Activated CD4-positive, CD25-positive, alpha-beta regulatory T cell treated with anti-CD3 and anti-CD28 coated beads, Interleukin-2, amount 50 U/mL, for 16 hours (primary cell): ENCODE results near the gene TGFBR3L.
"Not testable (repeated sequence)": the region's sequence is repeated elsewhere in the genome, so short reads cannot be mapped to it uniquely, and the experiment has no call there.

Experiments used
- DNase-seq: peaks from one replicate; pipeline ENCODE4 v3.0.0-alpha.2; 2020; ENCODE audit warnings: low read depth, low spot score

TGFBR3L gene

GRCh38 chr19:7917267-7918061 is 2.8 kb downstream of the TGFBR3L start:
- no peak for DNase-seq

DNA sequence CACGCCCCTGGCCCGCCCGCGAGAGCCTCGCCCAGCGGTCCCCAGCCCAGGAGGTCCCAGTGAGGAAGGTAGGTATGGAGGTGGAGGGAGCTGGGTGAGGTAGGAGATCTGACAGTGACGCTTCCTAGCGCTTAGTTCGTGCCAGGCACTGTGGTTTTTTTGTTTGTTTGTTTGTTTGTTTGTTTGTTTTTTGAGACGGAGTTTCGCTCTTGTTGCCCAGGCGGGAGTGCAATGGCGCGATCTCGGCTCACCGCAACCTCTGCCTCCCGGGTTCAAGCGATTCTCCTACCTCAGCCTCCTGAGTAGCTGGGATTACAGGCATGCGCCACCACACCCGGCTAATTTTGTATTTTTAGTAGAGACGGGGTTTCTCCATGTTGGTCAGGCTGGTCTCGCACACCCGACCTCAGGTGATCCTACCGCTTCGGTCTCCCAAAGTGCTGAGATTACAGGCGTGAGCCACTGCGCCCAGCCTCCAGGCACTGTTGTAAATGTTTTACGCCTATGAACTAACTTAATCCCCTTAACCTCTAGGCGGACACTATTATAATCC is 3.5 kb downstream of the TGFBR3L start:
- not testable (repeated sequence) for DNase-seq

- no peak for DNase-seq
Observed at GRCh38 chr19:7918615-7919421, 4.2 kb downstream of the TGFBR3L start.

- peak; percentile 92 for DNase-seq
Observed at GRCh38 chr19:7919610-7920518, 5.2 kb downstream of the TGFBR3L start, which contains the start of gene SNAPC2. Gene SNAPC2 (plus strand): TSS chr19:7920338. CDS start chr19:7920367, 29 bp downstream.

DNA sequence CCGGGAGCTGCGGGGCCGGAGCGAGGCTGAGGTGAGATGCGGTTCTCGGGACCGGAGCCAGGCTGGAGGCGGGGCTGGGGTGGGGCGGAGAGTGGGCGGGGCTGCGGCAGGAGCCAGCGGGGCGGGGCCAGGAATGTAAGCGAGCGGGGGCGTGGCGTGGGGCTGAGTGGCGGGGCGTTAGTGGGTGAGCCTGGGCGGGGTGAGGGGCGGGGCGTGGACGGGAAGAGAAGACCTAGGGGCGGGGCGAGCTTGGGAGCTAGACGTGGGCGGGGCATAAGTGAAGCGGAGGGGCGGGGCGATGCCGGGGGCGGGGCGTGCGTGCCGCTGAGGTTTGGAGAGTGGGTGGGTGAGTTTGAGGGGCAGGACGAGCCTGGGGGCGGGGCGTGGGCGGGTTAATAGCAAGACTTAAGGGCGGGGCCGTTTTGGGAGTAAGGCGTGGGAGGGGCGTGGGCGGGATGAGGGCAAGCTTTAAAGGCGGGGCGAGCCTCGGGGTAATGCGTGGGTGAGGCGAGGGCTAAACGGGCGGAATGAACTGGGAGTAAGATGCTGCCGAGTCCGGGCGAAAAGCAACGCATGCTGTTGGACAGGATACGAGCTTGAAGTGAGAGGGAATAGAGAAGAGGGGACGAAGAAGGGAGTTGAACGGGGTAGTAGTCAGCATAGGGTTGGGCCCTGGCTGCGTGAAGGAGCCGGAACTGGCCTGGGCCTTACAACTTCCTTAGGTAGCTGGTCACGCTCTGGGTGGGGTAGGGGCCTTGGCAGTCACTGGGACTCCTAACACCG is 6.1 kb downstream of the TGFBR3L start:
- peak; percentile 99 for DNase-seq

DNA sequence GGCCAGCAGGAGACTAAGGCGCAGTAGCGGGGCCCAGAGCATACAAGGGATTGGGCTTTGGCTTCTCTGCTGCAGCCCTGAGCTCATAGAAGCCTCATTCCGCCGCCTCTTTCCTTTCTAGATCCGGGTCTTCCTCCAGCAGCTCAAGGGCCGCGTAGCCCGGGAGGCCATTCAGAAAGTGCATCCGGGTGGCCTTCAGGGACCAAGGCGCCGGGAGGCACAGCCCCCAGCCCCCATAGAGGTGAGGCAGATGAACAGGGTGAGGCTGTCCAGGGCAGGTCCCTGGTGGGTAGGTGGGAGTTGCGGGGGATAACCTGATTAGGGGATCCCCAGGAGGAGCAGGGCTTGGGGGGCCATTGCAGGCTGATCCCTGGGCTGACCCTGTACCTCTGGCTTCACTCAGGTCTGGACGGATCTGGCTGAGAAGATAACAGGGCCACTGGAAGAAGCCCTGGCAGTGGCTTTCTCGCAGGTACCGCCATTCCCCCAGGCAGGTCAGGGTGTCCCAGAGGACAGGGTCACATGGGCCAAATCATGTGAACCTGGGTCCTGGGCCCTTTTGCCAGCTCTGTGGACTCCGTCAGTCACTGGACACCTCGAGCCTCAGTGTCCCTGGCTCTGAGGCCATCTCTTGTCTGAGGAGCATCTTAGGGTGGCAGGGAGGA is 6.8 kb downstream of the TGFBR3L start:
- DNase-seq, result no peak

- no peak for DNase-seq
Observed at GRCh38 chr19:7921967-7922835, 7.6 kb downstream of the TGFBR3L start.

DNA sequence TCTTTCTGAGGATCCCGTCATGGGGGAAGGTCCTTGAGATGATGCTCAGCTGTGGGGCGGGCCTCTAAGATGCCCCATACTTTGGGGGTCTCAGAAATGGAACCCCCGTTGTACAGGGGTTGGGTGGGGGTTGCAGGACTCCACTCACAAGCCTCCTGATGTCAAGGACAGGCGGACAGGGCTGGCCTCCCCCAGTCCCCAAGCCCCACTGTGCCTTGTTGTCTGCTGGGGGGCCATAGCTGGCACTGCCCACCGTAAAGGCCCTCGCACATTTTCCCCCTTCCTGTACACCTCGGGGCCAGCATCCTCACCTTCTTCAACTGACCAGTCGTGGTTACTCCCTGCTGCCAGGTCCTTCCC is 8.2 kb downstream of the TGFBR3L start:
- DNase-seq, result no peak

DNA sequence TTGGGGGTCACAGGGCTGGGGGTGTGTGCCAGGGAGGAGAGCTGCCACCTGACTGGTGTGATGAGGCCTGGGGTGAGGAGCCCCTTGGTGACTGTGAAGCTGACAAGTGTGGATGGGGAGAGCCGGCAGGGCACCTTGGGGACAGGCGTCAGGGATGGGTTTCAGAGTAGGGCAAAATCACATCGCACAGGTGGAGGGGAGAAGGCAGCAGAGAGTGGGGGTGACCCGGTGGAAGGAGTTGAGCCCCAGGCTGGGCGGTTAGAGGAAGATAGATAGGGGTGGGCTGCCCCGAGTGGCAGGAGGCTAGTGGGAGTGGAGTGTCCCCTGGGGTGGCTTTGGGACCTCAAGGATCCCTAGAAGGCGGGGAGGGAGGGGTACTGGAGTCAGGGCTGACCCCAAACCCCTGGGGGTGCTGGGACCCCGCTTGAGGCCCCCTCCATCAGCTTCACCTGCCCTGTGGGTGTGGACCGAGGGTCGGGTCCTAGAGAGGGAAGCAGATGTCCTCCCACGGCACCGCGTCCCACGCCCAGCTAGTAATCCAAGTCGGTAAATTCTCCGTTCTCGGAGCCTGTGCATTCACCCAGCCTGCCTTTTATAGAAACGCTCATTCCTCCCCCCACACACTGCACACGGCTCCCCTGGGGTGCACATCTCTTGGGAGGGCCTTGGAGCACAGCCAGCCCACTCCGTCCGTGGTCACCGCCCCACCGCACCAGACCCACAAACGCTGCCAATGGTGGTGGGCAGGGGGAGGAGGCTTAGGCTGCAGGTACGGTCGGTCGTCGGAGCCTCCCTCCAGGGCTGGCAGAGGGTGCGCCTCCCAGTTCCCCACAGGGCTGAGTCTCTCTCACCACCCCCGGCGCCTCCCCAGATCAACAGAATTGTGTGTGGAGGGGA is 8.9 kb downstream of the TGFBR3L start:
- DNase-seq, result no peak

GRCh38 chr19:7924241-7924640 is 9.6 kb downstream of the TGFBR3L start:
- DNase-seq, result no peak

DNA sequence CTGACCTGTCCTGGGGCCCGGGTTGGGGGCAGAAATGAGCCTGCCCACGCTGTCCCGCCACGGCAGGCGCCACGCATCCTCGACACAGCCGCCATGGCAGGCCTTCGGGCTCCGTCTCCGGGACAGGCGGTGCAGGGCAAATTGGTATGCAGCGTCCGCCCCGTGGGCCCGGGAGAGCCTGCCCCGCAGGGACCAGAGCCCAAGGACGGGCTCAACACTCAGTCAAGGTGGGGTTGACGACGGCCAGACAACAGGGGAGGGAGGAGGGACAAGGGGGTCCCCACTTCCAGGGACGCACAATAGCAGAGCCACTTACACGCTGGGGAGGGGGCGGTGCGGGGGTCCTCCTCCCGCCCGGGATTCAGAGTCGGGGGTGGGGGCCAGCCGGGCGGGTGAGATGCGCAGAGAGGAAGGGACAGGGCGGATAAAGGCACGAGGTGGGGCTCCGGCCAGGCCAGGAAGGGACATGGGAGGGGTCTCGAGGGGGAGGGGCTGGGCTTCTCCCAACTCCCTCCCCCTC is 10.1 kb downstream of the TGFBR3L start:
- DNase-seq, result no peak

GRCh38 chr19:7925171-7925851 is 10.7 kb downstream of the TGFBR3L start:
- DNase-seq, result peak; percentile 61

GRCh38 chr19:7926021-7926726 is 11.5 kb downstream of the TGFBR3L start, which contains the start of gene CTXN1:
Gene CTXN1 (minus strand): TSS chr19:7926135. CDS start chr19:7925538, 597 bp downstream.
- DNase-seq, result peak; percentile 53

DNA sequence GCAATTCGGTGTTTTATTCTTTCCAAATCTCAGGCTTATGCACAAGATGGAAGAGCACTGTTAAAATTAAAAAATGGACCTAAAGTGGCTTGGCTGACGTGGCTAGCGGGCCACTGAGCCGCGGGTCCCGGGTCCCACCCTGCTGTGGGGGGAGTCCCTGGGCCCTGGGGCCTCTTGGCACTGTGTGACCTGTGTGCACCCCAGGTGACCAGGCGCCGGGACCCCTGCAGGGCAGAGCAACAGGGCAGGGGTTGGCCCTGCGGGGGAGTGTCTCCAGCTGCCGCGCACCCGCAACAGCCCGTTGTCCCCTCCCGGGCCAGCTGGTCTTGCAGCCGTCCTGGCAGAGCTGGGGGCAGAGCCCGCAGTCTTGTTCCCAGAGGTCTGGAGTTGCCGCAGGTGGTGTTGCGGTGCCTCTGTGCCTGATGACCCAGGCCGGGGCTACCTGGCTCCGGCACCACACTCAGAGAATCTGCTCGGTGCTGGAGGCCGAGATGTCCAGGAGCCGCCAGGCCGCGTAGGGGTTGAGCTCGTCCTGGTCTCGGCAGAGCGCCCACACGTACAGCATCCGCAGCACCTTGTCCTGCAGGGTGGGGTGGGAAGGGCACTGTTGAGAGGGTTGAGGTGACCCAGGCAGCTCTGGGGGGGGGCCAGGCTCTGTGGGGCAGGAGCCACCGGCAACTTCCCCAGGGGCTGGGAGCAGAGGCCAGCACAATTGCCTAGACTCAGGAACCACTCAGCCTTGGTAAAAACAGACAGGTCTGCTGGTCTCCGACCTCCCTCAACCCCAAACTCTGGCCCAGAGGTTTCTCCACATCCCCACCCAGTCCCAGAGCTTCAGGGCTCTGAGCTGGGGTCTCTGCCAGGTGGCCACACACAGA is 12.3 kb downstream of the TGFBR3L start:
- no peak for DNase-seq

GRCh38 chr19:7927605-7928333 is 13.1 kb downstream of the TGFBR3L start:
- no peak for DNase-seq
